Osteoblast (primary cell): ENCODE data around the gene HOXD12. TPM values are rescaled to one million over a fixed set of nuclear protein-coding genes. Genes with fewer than 3 reads are reported as not detected.

Experiments used
- DNase-seq: peaks from one replicate; pipeline ENCODE4 v3.0.0; 2011; ENCODE audit warnings: low spot score, mixed read lengths; ENCODE audit not compliant: insufficient read length; ENCODE audit errors: missing footprints
- H2AFZ ChIP-seq: 2 replicates; pipeline ENCODE4 v1.6.0; 2011; ENCODE audit warnings: mild to moderate bottlenecking, low read length
- H3K27ac ChIP-seq: 2 replicates; pipeline ENCODE4 v1.5.1; 2011; ENCODE audit warnings: mild to moderate bottlenecking, low read depth, low read length, moderate library complexity
- H3K27me3 ChIP-seq: 2 replicates; pipeline ENCODE4 v1.6.0; 2012; ENCODE audit warnings: mild to moderate bottlenecking, control low read depth, inconsistent platforms, low read length, moderate library complexity; ENCODE audit not compliant: insufficient read depth
- H3K36me3 ChIP-seq: 2 replicates; pipeline ENCODE4 v1.5.1; 2011; ENCODE audit warnings: mild to moderate bottlenecking, low read length, control low read depth, moderate library complexity; ENCODE audit not compliant: insufficient read depth
- H3K4me1 ChIP-seq: 2 replicates; pipeline ENCODE4 v1.5.1; 2011; ENCODE audit warnings: mild to moderate bottlenecking, low read length, control low read depth, moderate library complexity; ENCODE audit not compliant: insufficient read depth
- H3K4me2 ChIP-seq: 2 replicates; pipeline ENCODE4 v1.6.0; 2011; ENCODE audit warnings: mild to moderate bottlenecking, low read length; ENCODE audit not compliant: insufficient read depth
- H3K4me3 ChIP-seq: fragments of 200-600 bp; sonication (generic); 3 replicates; pipeline ENCODE4 v1.5.1; 2012; ENCODE audit warnings: mild to moderate bottlenecking, low read length, inconsistent platforms; ENCODE audit not compliant: insufficient read depth
- H3K79me2 ChIP-seq: 2 replicates; pipeline ENCODE4 v1.6.0; 2012; ENCODE audit warnings: mild to moderate bottlenecking, low read length, control low read depth, inconsistent platforms; ENCODE audit not compliant: insufficient read depth
- H3K9me3 ChIP-seq: 2 replicates; pipeline ENCODE4 v1.5.1; 2011; ENCODE audit warnings: low read depth, low read length, control low read depth
- H4K20me1 ChIP-seq: 2 replicates; pipeline ENCODE4 v1.6.0; 2012; ENCODE audit warnings: mild to moderate bottlenecking, low read length, control low read depth; ENCODE audit not compliant: insufficient read depth
- CTCF ChIP-seq: IDR thresholded peaks from 2 replicates; pipeline ENCODE4 v1.5.1; 2011; ENCODE audit warnings: mild to moderate bottlenecking, low read depth, low read length, moderate library complexity; ENCODE audit errors: extremely low read depth
- total RNA-seq: library from RNA; depleted of rRNA; stranded (reverse); fragments of >200 nt; gene quantifications from 2 replicates; pipeline ENCODE4 v1.2.3, GENCODE V29; 2012

HOXD12 gene
- total RNA-seq, 1 donor, result not detected

GRCh38 chr2:176096243-176096985 is 3.2 kb upstream of the HOXD12 start:
- Histone ChIP-seq H3K79me2 (no peaks in the 10 kb centered on the region), H3K4me2 (peak overlapping the region; percentile 88), H3K4me1 (peaks cover 9% of the 10 kb centered on the region), H2AFZ (peak overlapping the region; percentile 83), H3K9me3 (no peaks in the 10 kb centered on the region), H4K20me1 (peaks cover 3% of the 10 kb centered on the region), H3K4me3 (peak overlapping the region; percentile 65), H3K27ac (no peak overlapping the region), H3K36me3 (no peaks in the 10 kb centered on the region), H3K27me3 (peaks cover 97% of the 10 kb centered on the region)
- DNase-seq, result no peak
- TF ChIP-seq CTCF, result no peak

GRCh38 chr2:176096986-176097819 is 2.4 kb upstream of the HOXD12 start:
- H3K79me2 ChIP-seq, result no peaks in the 10 kb centered on the region

GRCh38 chr2:176097820-176098365 is 1.7 kb upstream of the HOXD12 start:
- H3K9me3 ChIP-seq, result no peaks in the 10 kb centered on the region
- H3K27me3 ChIP-seq, result peaks cover 99% of the 10 kb centered on the region
- H4K20me1 ChIP-seq, result peaks cover 3% of the 10 kb centered on the region
- H3K4me3 ChIP-seq, result peak overlapping the region; percentile 65
- peaks cover 9% of the 10 kb centered on the region for H3K4me1 ChIP-seq
- peak overlapping the region; percentile 88 for H3K4me2 ChIP-seq
- no peaks in the 10 kb centered on the region for H3K36me3 ChIP-seq
- no peak for TF ChIP-seq CTCF
- no peaks in the 10 kb centered on the region for H3K79me2 ChIP-seq
- DNase-seq, result no peak
- H3K27ac ChIP-seq, result no peak overlapping the region
- peak overlapping the region; percentile 83 for H2AFZ ChIP-seq

More at GRCh38 chr2:176096986-176097819, 2.4 kb upstream of the HOXD12 start:
- Histone ChIP-seq H3K9me3 (no peaks in the 10 kb centered on the region), H3K4me1 (peaks cover 9% of the 10 kb centered on the region), H4K20me1 (peaks cover 3% of the 10 kb centered on the region), H3K27me3 (peaks cover 97% of the 10 kb centered on the region), H3K4me3 (peak overlapping the region; percentile 65), H3K36me3 (no peaks in the 10 kb centered on the region), H3K4me2 (peak overlapping the region; percentile 88), H2AFZ (peak overlapping the region; percentile 83), H3K27ac (no peak overlapping the region)
- TF ChIP-seq CTCF, result peak; percentile 83
- DNase-seq, result peak; percentile 98
